ENCODE measurements around the gene DBN1.

DBN1 gene

GRCh38 chr5:177504086-177505056 is 30.9 kb upstream of the DBN1 start:
- DNase-seq = no peak

- DNase-seq = no peak
Measured at GRCh38 chr5:177503351-177504085, 30.1 kb upstream of the DBN1 start.

- DNase-seq = no peak
Measured at GRCh38 chr5:177502886-177503285, 29.5 kb upstream of the DBN1 start.

- no peak for DNase-seq
Measured at GRCh38 chr5:177501874-177502678, 28.6 kb upstream of the DBN1 start.

GRCh38 chr5:177500685-177501522 is 27.5 kb upstream of the DBN1 start:
- DNase-seq = peak; percentile 82 to 83

- DNase-seq = no peak
Measured at GRCh38 chr5:177499842-177500241, 26.4 kb upstream of the DBN1 start.

- no peak for DNase-seq
Measured at GRCh38 chr5:177498013-177498787, 24.8 kb upstream of the DBN1 start.

- DNase-seq = peak; percentile 94 to 95
Measured at GRCh38 chr5:177497292-177498012, 24.0 kb upstream of the DBN1 start, which contains the start of gene PDLIM7. TSS of gene PDLIM7 (minus strand) at chr5:177497604. CDS start at chr5:177496512, 1,092 bp downstream.

- DNase-seq = no peak
Measured at GRCh38 chr5:177496727-177497291, 23.4 kb upstream of the DBN1 start.

GRCh38 chr5:177496070-177496726 is 22.8 kb upstream of the DBN1 start:
- no peak for DNase-seq

GRCh38 chr5:177495243-177496060 is 22.0 kb upstream of the DBN1 start:
- DNase-seq = peak in 1 of 2 donors; percentile 27

- DNase-seq = peak; percentile 16 to 76
Measured at GRCh38 chr5:177494346-177495195, 21.1 kb upstream of the DBN1 start.

GRCh38 chr5:177493795-177494345 is 20.4 kb upstream of the DBN1 start:
- no peak for DNase-seq

- DNase-seq = no peak
Measured at GRCh38 chr5:177492841-177493240, 19.4 kb upstream of the DBN1 start.

- DNase-seq = no peak
Measured at GRCh38 chr5:177491983-177492746, 18.7 kb upstream of the DBN1 start.

- no peak for DNase-seq
Measured at GRCh38 chr5:177491429-177491945, 18.1 kb upstream of the DBN1 start.
